Measurements from ENCODE around the gene COQ8A. TPM values are rescaled to one million over a fixed set of nuclear protein-coding genes. Genes with fewer than 3 reads are reported as not detected.

The COQ8A gene
- polyA plus RNA-seq, 1 experiment = 5.3 TPM

DNA sequence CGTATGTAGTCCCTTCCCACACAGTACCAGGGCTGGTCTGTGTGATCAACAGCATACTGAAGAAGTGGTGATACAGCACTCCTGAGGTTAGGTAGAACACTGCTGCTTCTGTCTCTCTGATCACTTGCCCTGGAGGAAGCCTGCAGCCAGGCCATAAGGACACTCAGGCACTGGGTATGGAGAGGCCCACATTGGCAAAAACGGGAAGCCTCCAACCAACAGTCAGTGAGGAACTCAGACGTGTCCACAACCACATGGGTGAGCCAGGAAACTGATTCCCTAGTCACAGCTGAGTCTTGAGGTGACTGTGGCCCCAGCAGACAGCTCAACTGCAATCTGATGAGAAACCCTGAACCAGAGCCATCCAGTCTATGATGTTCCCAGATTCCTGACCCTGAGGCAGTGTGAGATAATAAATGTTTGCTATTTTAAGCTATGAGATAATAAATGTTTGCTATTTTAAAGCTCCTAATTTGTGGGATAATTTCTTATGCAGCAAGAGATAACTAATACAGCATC is 62.5 kb downstream of the COQ8A start:
- TF ChIP-seq, protein P1, sequence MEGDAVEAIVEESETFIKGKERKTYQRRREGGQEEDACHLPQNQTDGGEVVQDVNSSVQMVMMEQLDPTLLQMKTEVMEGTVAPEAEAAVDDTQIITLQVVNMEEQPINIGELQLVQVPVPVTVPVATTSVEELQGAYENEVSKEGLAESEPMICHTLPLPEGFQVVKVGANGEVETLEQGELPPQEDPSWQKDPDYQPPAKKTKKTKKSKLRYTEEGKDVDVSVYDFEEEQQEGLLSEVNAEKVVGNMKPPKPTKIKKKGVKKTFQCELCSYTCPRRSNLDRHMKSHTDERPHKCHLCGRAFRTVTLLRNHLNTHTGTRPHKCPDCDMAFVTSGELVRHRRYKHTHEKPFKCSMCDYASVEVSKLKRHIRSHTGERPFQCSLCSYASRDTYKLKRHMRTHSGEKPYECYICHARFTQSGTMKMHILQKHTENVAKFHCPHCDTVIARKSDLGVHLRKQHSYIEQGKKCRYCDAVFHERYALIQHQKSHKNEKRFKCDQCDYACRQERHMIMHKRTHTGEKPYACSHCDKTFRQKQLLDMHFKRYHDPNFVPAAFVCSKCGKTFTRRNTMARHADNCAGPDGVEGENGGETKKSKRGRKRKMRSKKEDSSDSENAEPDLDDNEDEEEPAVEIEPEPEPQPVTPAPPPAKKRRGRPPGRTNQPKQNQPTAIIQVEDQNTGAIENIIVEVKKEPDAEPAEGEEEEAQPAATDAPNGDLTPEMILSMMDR (IDR thresholded peaks at IDR 0.05; ENCODE audit: low read depth, low read length) = no peak
- Histone ChIP-seq H3K9me3 (ENCODE audit: control insufficient read depth, insufficient read depth, low read length) (no peaks in the 10 kb centered on the region), H3K27me3 (ENCODE audit: control insufficient read depth, insufficient read depth, low read length) (no peaks in the 10 kb centered on the region), H3K27ac (ENCODE audit: low read depth, low read length) (no peak overlapping the region), H3K4me3 (ENCODE audit: low read depth, low read length) (no peak overlapping the region)
- ChIA-PET CTCF (no interaction called here), POLR2A (no interaction called here)
- no peak for DNase-seq (ENCODE audit: low read depth, low spot score)

DNA sequence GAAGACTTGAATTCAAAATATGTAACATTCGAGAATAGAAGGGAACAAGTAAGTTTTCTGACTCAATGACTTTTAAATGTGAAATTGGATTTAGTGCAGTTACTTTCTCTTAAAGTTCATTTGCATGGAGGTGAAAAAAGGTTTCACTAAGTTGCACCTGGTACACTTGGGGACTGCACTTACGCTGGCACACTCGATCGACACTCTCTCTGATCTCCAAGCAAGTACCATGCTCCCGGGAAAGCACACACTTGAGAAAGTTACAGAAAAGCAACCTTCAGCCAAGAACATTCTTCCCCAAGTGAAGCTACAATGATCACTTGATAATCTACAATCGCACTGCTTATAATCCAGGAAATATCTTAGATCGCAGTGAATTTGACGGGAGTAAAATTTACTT is 63.1 kb downstream of the COQ8A start:
- POLR2A ChIA-PET = no interaction called here
- CTCF ChIA-PET = interaction anchor here (0.6 kb wide), 1 partner anchor 137 kb away, joined by 3 read pairs; no protein-coding TSS in a partner anchor

DNA sequence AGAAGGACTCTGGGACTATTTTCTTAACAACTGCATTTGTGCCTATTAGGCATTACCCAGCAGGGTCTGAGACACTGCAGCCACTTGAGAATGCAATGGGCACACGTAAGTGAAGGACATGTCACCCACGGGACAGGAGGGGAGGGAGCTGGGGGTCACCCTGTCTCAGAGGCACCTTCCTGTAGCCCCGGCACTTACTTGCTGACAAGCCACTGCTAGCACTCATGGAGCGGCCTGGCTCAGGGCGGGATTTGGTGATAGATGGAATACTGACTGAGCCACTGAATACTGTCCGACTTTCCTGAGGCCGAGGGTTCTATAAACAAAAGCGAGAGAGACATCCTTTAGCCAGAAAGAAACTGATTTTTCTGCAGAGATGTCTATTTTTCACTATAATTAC is 64.7 kb downstream of the COQ8A start:
- DNase-seq (ENCODE audit: low read depth, low spot score) = no peak
- TF ChIP-seq, protein P1 (IDR thresholded peaks at IDR 0.05; ENCODE audit: low read depth, low read length) = no peak
- Histone ChIP-seq H3K27me3 (ENCODE audit: control insufficient read depth, insufficient read depth, low read length) (no peaks in the 10 kb centered on the region), H3K27ac (ENCODE audit: low read depth, low read length) (no peak overlapping the region), H3K4me3 (ENCODE audit: low read depth, low read length) (no peak overlapping the region), H3K9me3 (ENCODE audit: control insufficient read depth, insufficient read depth, low read length) (no peaks in the 10 kb centered on the region)
- CTCF ChIA-PET = no interaction called here
- POLR2A ChIA-PET = no interaction called here

More for the DNA sequence above, 63.1 kb downstream of the COQ8A start:
- TF ChIP-seq, protein P1 (IDR thresholded peaks at IDR 0.05; ENCODE audit: low read depth, low read length) = no peak
- no peak overlapping the region for H3K4me3 ChIP-seq (ENCODE audit: low read depth, low read length)
- H3K27ac ChIP-seq (ENCODE audit: low read depth, low read length) = no peak overlapping the region
- no peaks in the 10 kb centered on the region for H3K9me3 ChIP-seq (ENCODE audit: control insufficient read depth, insufficient read depth, low read length)
- no peaks in the 10 kb centered on the region for H3K27me3 ChIP-seq (ENCODE audit: control insufficient read depth, insufficient read depth, low read length)
- DNase-seq (ENCODE audit: low read depth, low spot score) = no peak

DNA sequence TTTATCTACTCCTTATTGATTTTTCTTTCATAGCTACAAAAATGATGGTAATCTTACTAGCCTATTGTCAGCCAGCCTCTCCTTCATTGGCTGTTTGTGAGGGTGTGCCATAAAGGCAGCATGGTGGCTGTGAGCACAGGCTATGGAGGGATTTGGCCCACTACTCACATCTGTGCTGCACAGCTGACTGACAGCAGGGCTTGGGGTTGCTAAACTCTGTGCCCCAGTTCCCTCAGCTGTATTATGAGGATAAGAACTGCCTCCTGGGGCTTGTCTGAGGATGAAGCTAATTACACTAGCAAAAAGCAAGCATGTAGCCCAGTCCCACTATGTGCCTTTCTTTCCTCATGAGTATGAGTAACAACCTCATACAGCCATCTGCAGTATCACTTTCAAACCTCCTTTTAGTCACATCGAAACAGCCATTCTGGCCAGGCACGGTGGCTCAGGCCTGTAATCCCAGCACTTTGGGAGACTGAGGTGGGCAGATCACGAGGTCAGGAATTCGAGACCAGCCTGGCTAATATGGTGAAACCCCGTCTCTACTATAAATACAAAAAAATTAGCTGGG is 66.2 kb downstream of the COQ8A start:
- Histone ChIP-seq H3K27ac (ENCODE audit: low read depth, low read length) (no peak overlapping the region), H3K4me3 (ENCODE audit: low read depth, low read length) (no peak overlapping the region), H3K27me3 (ENCODE audit: control insufficient read depth, insufficient read depth, low read length) (no peaks in the 10 kb centered on the region), H3K9me3 (ENCODE audit: control insufficient read depth, insufficient read depth, low read length) (no peaks in the 10 kb centered on the region)
- no peak for DNase-seq (ENCODE audit: low read depth, low spot score)
- ChIA-PET CTCF (no interaction called here), POLR2A (no interaction called here)
- TF ChIP-seq, protein P1 (IDR thresholded peaks at IDR 0.05; ENCODE audit: low read depth, low read length) = no peak

DNA sequence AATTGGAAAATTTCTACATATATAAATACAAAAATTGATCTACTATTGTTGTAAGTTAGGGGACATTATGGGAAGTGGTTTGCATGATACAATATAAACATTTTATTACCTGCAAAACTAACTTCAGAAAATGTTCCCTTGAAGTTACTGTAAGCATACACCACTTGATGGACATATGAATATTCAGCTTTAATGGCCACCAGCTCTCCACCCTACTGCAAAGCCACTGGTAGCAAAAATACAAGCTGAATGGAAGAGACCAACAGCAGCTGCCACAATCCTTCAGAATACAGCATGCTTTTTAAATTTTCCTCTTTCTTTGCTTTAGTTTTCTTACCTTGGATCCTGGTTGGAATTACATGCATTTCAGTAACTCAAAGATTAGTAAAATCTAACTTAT is 69.8 kb downstream of the COQ8A start:
- Histone ChIP-seq H3K27ac (ENCODE audit: low read depth, low read length) (no peak overlapping the region), H3K27me3 (ENCODE audit: control insufficient read depth, insufficient read depth, low read length) (no peaks in the 10 kb centered on the region), H3K4me3 (ENCODE audit: low read depth, low read length) (no peak overlapping the region), H3K9me3 (ENCODE audit: control insufficient read depth, insufficient read depth, low read length) (no peaks in the 10 kb centered on the region)
- CTCF ChIA-PET = interaction anchor here (1.1 to 2.0 kb wide), 3 partner anchors 22 to 383 kb away, joined by 3 to 6 read pairs (median 3); no protein-coding TSS in a partner anchor
- POLR2A ChIA-PET = interaction anchor here (0.6 kb wide), 1 partner anchor 365 kb away, joined by 11 read pairs; no protein-coding TSS in a partner anchor
- DNase-seq (ENCODE audit: low read depth, low spot score) = no peak
- TF ChIP-seq, protein P1 (IDR thresholded peaks at IDR 0.05; ENCODE audit: low read depth, low read length) = no peak
